SK-N-MC (cell line): ENCODE data around the gene OR2V2.
"Not testable (repeated sequence)": the region's sequence is repeated elsewhere in the genome, so short reads cannot be mapped to it uniquely, and the experiment has no call there.

Experiments used
- DNase-seq: peaks from one replicate; pipeline ENCODE4 v3.0.0-alpha.2; 2011; ENCODE audit warnings: low read depth, low spot score
- H3K27ac ChIP-seq: fragments of 200-600 bp; sonication (generic); 2 replicates; pipeline ENCODE4 v1.5.1; 2016; ENCODE audit warnings: mixed run types
- H3K36me3 ChIP-seq: fragments of 200-600 bp; sonication (generic); 2 replicates; pipeline ENCODE4 v1.6.1; 2017; ENCODE audit warnings: antibody characterized with exemption, low read length, mixed read lengths; ENCODE audit not compliant: insufficient read depth
- H3K4me3 ChIP-seq: fragments of 200-600 bp; sonication (generic); 2 replicates; pipeline ENCODE4 v1.5.1; 2016
- H3K9ac ChIP-seq: fragments of 200-600 bp; sonication (generic); 2 replicates; pipeline ENCODE4 v1.8.0; 2017; ENCODE audit warnings: mixed run types, mixed read lengths; ENCODE audit not compliant: insufficient read length
- H3K9me3 ChIP-seq: fragments of 200-600 bp; sonication (generic); 2 replicates; pipeline ENCODE4 v1.6.1; 2017; ENCODE audit warnings: low read depth, mild to moderate bottlenecking, antibody characterized with exemption, low read length, moderate library complexity, mixed read lengths
- EZH2 ChIP-seq: fragments of 200-600 bp; sonication (generic); IDR thresholded peaks from one replicate; pipeline ENCODE4 v1.6.1; 2017; ENCODE audit warnings: antibody characterized with exemption
- FOXP2 ChIP-seq: optimal IDR thresholded peaks from 2 replicates; pipeline ENCODE3; 2011; ENCODE audit warnings: mild to moderate bottlenecking, moderate library complexity; ENCODE audit not compliant: insufficient read depth; ENCODE audit errors: extremely low read length, control extremely low read depth
- POLR2AphosphoS5 ChIP-seq: IDR thresholded peaks from 2 replicates; pipeline ENCODE4 v1.6.1; 2012; ENCODE audit warnings: mild to moderate bottlenecking, low read depth, low read length, borderline replicate concordance

The OR2V2 gene

DNA sequence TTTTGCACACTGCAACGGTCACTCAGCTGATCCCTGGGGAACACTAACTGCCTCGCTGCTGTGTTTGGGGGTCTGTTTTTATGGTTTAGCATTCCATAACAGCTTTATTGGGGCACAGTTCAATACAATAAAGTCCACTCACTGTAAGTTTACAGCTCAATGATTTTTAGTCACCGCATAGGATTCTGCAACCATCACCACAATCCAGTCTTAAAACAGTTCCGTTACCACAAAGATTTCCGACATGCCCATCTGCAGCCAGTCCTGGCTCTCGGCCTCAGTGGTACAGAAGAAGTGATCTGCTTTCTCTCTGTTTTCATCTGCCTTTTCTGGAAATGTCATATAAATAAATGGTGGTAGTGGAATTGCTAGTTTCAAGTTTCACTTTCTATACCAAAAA is 23.6 kb downstream of the OR2V2 start:
- H3K4me3 ChIP-seq: no peak overlapping the region
- DNase-seq: no peak
- TF ChIP-seq FOXP2 (no peak), POLR2AphosphoS5 (no peak), EZH2 (no peak)
- no peaks in the 10 kb centered on the region for H3K36me3 ChIP-seq
- no peaks in the 10 kb centered on the region for H3K9me3 ChIP-seq
- H3K9ac ChIP-seq: no peak overlapping the region
- no peak overlapping the region for H3K27ac ChIP-seq

- Histone ChIP-seq H3K9ac (no peak overlapping the region), H3K36me3 (no peaks in the 10 kb centered on the region), H3K4me3 (no peak overlapping the region), H3K9me3 (no peaks in the 10 kb centered on the region), H3K27ac (no peak overlapping the region)
- no peak for TF ChIP-seq EZH2
- no peak for TF ChIP-seq FOXP2
- TF ChIP-seq POLR2AphosphoS5: no peak
- DNase-seq: no peak
These were observed 24.4 kb downstream of the OR2V2 start for GRCh38 chr5:181171782-181172181.

DNA sequence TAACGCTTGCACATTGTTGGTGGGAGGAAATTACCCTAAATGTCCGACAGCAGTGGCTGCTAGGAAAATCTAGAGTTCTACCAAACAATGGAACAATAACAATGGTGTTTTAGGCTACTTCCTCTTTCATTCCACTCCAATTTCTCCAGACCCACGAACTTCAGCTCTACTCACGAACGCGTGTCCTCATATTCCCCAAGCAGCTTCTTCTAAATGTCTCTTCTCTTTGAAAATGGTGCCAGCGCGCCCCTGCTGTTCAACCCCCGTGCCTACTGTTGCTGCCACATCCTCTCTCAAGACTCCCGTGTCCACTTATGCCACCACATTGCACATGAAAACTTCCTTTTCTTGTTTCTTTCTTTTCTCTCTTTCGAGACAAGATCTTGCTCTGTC is 25.6 kb downstream of the OR2V2 start:
- peak overlapping the region; percentile 64 for H3K9ac ChIP-seq
- H3K9me3 ChIP-seq: no peaks in the 10 kb centered on the region
- H3K27ac ChIP-seq: peak overlapping the region; percentile 42; the same call in 1 of the 2 replicates
- peak overlapping the region; percentile 87 for H3K4me3 ChIP-seq
- TF ChIP-seq POLR2AphosphoS5 (no peak), EZH2 (no peak), FOXP2 (no peak)
- no peaks in the 10 kb centered on the region for H3K36me3 ChIP-seq
- no peak for DNase-seq

- H3K36me3 ChIP-seq: no peaks in the 10 kb centered on the region
- H3K4me3 ChIP-seq: peak overlapping the region; percentile 87
- H3K9me3 ChIP-seq: no peaks in the 10 kb centered on the region
- TF ChIP-seq EZH2: no peak
- TF ChIP-seq FOXP2: no peak
- no peak for TF ChIP-seq POLR2AphosphoS5
- peak overlapping the region; percentile 64 for H3K9ac ChIP-seq
- no peak for DNase-seq
- peak overlapping the region; percentile 42; the same call in 1 of the 2 replicates for H3K27ac ChIP-seq
These were observed 26.3 kb downstream of the OR2V2 start for GRCh38 chr5:181173420-181174342.

- no peak overlapping the region for H3K27ac ChIP-seq
- H3K9me3 ChIP-seq: no peaks in the 10 kb centered on the region
- TF ChIP-seq EZH2 (no peak), POLR2AphosphoS5 (no peak), FOXP2 (no peak)
- H3K9ac ChIP-seq: no peak overlapping the region
- no peak for DNase-seq
- H3K4me3 ChIP-seq: no peak overlapping the region
- no peaks in the 10 kb centered on the region for H3K36me3 ChIP-seq
These were observed 29.0 kb downstream of the OR2V2 start for GRCh38 chr5:181176254-181176952.

DNA sequence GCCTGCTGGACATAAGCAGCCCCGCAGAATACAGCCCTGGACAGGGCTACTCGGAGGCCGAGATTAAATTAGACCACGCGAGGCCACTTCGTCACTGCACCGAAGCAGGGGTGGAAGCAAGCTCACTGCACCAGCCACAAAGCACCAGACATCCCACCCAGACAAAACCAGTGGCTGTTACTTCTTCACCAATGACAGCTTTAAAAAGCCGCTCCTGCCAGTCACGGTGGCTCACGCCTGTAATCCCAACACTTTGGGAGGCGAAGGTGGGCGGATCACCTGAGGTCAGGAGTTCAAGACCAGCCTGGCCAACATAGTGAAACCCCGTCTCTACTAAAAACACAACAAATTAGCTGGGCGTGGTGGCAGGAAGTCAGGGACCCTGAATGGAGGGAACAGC is 30.2 kb downstream of the OR2V2 start:
- not testable (repeated sequence) for H3K9me3 ChIP-seq, H3K4me3 ChIP-seq, DNase-seq, H3K27ac ChIP-seq, H3K36me3 ChIP-seq, H3K9ac ChIP-seq

DNA sequence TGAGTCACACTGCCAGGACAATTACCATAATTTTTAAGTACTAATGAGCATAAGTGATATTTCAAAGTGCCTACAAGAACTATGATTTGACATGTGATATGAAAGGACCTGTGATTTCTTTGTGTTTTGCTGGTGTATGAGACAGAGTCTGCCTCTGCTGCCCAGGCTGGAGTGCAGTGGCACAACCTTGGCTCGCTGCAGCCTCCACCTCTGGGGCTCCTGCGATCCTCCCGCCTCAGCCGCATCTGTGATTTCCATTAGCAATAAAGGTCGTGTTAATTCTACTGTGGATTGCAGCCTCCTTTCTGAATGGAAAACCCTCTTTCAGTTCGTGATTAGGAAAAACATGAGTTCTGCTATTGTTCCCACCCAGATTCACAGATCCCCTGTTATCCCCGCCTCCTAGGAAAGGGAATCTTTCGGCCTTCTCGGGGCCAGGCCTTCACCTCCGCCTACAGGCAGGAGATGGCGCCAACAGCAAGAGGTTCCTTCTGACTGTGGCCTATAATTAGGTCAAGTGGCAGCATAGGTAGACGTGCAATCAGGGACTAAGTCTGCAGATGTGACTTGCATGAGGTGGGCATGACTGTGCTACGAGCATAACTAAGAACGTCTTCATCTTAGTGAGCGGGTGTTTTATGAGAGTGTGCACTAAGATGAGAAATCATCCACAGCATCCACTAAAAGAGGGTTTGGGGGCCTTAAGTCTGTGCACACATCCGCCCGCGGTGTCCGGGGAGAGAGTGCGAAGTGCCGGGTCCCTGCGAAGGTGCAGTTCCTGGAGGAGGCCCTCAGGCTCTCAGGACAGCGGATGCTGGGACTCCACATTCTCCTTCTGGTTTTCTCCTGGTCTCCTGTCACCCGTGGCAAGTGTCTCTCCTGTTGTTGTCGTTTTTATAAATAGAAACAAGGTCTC is 34.5 kb downstream of the OR2V2 start:
- Histone ChIP-seq H3K4me3 (no peak overlapping the region), H3K9ac (no peak overlapping the region), H3K27ac (no peak overlapping the region), H3K36me3 (no peaks in the 10 kb centered on the region), H3K9me3 (no peaks in the 10 kb centered on the region)
- DNase-seq: no peak
- TF ChIP-seq POLR2AphosphoS5: no peak

GRCh38 chr5:181182651-181183050 is 35.3 kb downstream of the OR2V2 start:
- Histone ChIP-seq H3K36me3 (no peaks in the 10 kb centered on the region), H3K4me3 (no peak overlapping the region), H3K9me3 (no peaks in the 10 kb centered on the region), H3K9ac (no peak overlapping the region), H3K27ac (no peak overlapping the region)
- no peak for DNase-seq
- no peak for TF ChIP-seq FOXP2
- no peak for TF ChIP-seq POLR2AphosphoS5
- no peak for TF ChIP-seq EZH2
